MM.1S (cell line): ENCODE results near the gene LRRC38.
A peak's percentile ranks its signal among the peaks of the same experiment; 100 is the strongest.

Source experiments
- DNase-seq: peaks from one replicate; pipeline ENCODE4 v3.0.0-alpha.2; 2015
- H2AFZ ChIP-seq: fragments of 300-600 bp; sonication (generic); 2 replicates; pipeline ENCODE4 v1.6.0; 2016; ENCODE audit warnings: antibody characterized with exemption, low read length
- H3F3A ChIP-seq: fragments of 300-600 bp; sonication (generic); 2 replicates; pipeline ENCODE4 v1.6.1; 2016; ENCODE audit warnings: mild to moderate bottlenecking, antibody characterized with exemption, low read length, moderate library complexity, mixed read lengths; ENCODE audit not compliant: insufficient read depth
- H3K27ac ChIP-seq: fragments of 300-600 bp; sonication (generic); 2 replicates; pipeline ENCODE4 v1.5.1; 2016; ENCODE audit warnings: mild to moderate bottlenecking, low read length
- H3K27me3 ChIP-seq: fragments of 300-600 bp; sonication (generic); replicated peaks from 2 replicates; pipeline ENCODE4 v1.6.0; 2016; ENCODE audit warnings: low read length; ENCODE audit not compliant: insufficient read depth
- H3K36me3 ChIP-seq: fragments of 300-600 bp; sonication (generic); replicated peaks from 2 replicates; pipeline ENCODE4 v1.6.1; 2016; ENCODE audit warnings: mild to moderate bottlenecking, low read length, mixed read lengths; ENCODE audit not compliant: insufficient read depth
- H3K4me1 ChIP-seq: fragments of 300-600 bp; sonication (generic); 2 replicates; pipeline ENCODE4 v1.6.1; 2016; ENCODE audit warnings: low read length, mixed read lengths
- H3K4me2 ChIP-seq: fragments of 300-600 bp; sonication (generic); 2 replicates; pipeline ENCODE4 v1.6.0; 2016; ENCODE audit warnings: low read depth, low read length
- H3K4me3 ChIP-seq: fragments of 300-600 bp; sonication (generic); 2 replicates; pipeline ENCODE4 v1.5.1; 2016; ENCODE audit warnings: low read length, mixed read lengths
- H3K79me2 ChIP-seq: fragments of 300-600 bp; sonication (generic); 2 replicates; pipeline ENCODE4 v1.6.1; 2016; ENCODE audit warnings: mixed run types, low read length, mixed read lengths
- H3K9ac ChIP-seq: fragments of 300-600 bp; sonication (generic); 2 replicates; pipeline ENCODE4 v1.6.1; 2016; ENCODE audit warnings: low read length, mixed read lengths
- H3K9me2 ChIP-seq: fragments of 300-600 bp; sonication (generic); replicated peaks from 2 replicates; pipeline ENCODE4 v1.6.1; 2016; ENCODE audit warnings: mild to moderate bottlenecking, low read length, mixed read lengths; ENCODE audit not compliant: insufficient read depth
- H3K9me3 ChIP-seq: fragments of 300-600 bp; sonication (generic); replicated peaks from 2 replicates; pipeline ENCODE4 v1.6.1; 2016; ENCODE audit warnings: mild to moderate bottlenecking, low read length, mixed read lengths; ENCODE audit not compliant: insufficient read depth
- H4K20me1 ChIP-seq: fragments of 300-600 bp; sonication (generic); 2 replicates; pipeline ENCODE4 v1.6.1; 2016; ENCODE audit warnings: mild to moderate bottlenecking, low read length, moderate library complexity, mixed read lengths; ENCODE audit not compliant: insufficient read depth
- EZH2 ChIP-seq: fragments of 300-600 bp; sonication (generic); optimal IDR thresholded peaks from 2 replicates; pipeline ENCODE3; 2017; ENCODE audit warnings: low read depth, mild to moderate bottlenecking, antibody characterized with exemption, low read length, mixed read lengths
- EZH2phosphoT487 ChIP-seq: fragments of 300-600 bp; sonication (generic); IDR thresholded peaks from 2 replicates; pipeline ENCODE4 v1.6.1; 2018; ENCODE audit warnings: antibody characterized with exemption, low read length
- TF ChIP-seq, protein P1 (sequence below): fragments of 300-600 bp; sonication (generic); IDR thresholded peaks from 2 replicates; pipeline ENCODE4 v1.5.1; 2016; ENCODE audit warnings: antibody characterized with exemption, low read length, mixed read lengths

LRRC38 gene

DNA sequence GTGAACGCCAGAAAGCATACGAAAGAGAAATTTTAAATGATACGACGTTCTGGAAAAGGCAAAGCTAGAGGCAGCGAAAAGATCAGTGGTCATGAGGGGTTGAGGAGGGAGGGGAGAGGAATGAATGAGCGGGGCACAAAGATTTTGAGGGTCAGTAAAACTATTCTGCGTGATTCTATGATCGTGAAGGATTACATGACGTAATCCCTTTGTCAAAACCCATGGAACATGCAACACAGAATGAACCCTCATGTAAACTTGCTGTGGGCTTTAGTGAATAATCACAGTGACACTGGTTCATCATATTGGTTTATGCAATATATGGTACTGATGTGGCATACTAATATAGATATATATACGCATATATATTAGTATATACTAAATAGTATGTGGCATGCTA, 13.0 kb downstream of the LRRC38 start:
- H3K4me1 ChIP-seq, result peaks cover 27% of the 10 kb centered on the region
- no peaks in the 10 kb centered on the region for H3K27me3 ChIP-seq
- H3K4me2 ChIP-seq, result no peak overlapping the region
- H4K20me1 ChIP-seq, result no peaks in the 10 kb centered on the region
- H2AFZ ChIP-seq, result no peak overlapping the region
- H3F3A ChIP-seq, result peaks cover 11% of the 10 kb centered on the region; the same call in 1 of the 2 replicates
- H3K27ac ChIP-seq, result peak overlapping the region; percentile 2; the same call in 1 of the 2 replicates
- no peak overlapping the region for H3K9ac ChIP-seq
- H3K9me2 ChIP-seq, result no peaks in the 10 kb centered on the region
- H3K4me3 ChIP-seq, result no peak overlapping the region
- no peak for TF ChIP-seq EZH2
- TF ChIP-seq, protein P1, sequence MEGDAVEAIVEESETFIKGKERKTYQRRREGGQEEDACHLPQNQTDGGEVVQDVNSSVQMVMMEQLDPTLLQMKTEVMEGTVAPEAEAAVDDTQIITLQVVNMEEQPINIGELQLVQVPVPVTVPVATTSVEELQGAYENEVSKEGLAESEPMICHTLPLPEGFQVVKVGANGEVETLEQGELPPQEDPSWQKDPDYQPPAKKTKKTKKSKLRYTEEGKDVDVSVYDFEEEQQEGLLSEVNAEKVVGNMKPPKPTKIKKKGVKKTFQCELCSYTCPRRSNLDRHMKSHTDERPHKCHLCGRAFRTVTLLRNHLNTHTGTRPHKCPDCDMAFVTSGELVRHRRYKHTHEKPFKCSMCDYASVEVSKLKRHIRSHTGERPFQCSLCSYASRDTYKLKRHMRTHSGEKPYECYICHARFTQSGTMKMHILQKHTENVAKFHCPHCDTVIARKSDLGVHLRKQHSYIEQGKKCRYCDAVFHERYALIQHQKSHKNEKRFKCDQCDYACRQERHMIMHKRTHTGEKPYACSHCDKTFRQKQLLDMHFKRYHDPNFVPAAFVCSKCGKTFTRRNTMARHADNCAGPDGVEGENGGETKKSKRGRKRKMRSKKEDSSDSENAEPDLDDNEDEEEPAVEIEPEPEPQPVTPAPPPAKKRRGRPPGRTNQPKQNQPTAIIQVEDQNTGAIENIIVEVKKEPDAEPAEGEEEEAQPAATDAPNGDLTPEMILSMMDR, result no peak
- TF ChIP-seq EZH2phosphoT487, result no peak
- DNase-seq, result no peak
- no peaks in the 10 kb centered on the region for H3K9me3 ChIP-seq
- H3K36me3 ChIP-seq, result no peaks in the 10 kb centered on the region
- H3K79me2 ChIP-seq, result no peaks in the 10 kb centered on the region

DNA sequence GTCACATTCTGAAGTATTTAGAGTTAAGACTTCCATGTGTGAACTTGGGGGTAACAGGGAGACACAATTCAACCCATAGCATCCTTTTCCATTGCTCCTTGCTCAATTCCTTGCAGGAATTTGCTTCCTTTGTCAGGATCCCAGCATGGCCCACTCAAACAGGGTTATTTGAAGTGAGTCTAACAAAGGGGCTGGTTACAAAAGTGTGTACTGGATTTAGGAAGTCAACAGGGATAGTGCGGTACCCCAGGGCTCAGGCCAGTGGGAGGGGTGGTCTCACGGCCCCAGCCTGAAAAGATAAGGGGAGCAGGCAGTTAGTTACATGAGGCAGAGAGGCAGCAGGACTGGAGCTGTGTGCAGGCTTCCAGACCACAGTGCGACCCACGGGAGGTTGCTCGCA, 14.4 kb downstream of the LRRC38 start:
- Histone ChIP-seq H3K4me2 (peak overlapping the region; percentile 45; the same call in 1 of the 2 replicates), H3K27ac (peak overlapping the region; percentile 77; the same call in 1 of the 2 replicates)
- TF ChIP-seq EZH2phosphoT487, result no peak
- TF ChIP-seq, protein P1, result no peak
- TF ChIP-seq EZH2, result no peak

DNA sequence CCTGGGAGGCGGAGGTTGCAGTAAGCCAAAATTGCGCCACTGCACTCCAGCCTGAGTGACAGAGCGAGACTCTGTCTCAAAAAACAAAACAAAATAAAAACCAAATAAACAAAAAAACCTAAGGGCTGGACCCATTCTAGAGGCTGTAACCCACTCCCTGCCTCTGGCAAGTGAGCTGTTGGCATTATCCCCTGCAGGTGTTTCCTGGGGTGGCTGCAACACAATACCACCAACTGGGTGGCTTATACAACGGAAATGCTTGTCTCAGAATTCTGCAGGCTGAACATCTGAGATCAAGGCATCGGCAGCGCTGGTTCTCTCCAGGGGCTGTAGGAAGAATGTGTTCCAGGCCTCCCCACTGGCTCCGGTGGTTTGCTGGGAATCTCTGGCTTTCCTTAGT, 15.2 kb downstream of the LRRC38 start:
- Histone ChIP-seq H3K4me2 (peak overlapping the region; percentile 45; the same call in 1 of the 2 replicates), H3K4me3 (no peak overlapping the region), H3K79me2 (no peaks in the 10 kb centered on the region), H3K36me3 (no peaks in the 10 kb centered on the region), H3K4me1 (peaks cover 27% of the 10 kb centered on the region), H3K27ac (peak overlapping the region; percentile 77), H3K9me3 (no peaks in the 10 kb centered on the region), H3K27me3 (no peaks in the 10 kb centered on the region), H3K9ac (peak overlapping the region; percentile 26; the same call in 1 of the 2 replicates), H2AFZ (peak overlapping the region; percentile 18; the same call in 1 of the 2 replicates), H4K20me1 (no peaks in the 10 kb centered on the region), H3K9me2 (no peaks in the 10 kb centered on the region), H3F3A (peaks cover 11% of the 10 kb centered on the region; the same call in 1 of the 2 replicates)
- no peak for TF ChIP-seq EZH2phosphoT487
- TF ChIP-seq EZH2, result no peak
- TF ChIP-seq, protein P1, result no peak
- peak; percentile 94 for DNase-seq

More for the DNA sequence above, 14.4 kb downstream of the LRRC38 start:
- no peaks in the 10 kb centered on the region for H3K27me3 ChIP-seq
- H3K4me3 ChIP-seq, result no peak overlapping the region
- H3K4me1 ChIP-seq, result peaks cover 27% of the 10 kb centered on the region
- peaks cover 11% of the 10 kb centered on the region; the same call in 1 of the 2 replicates for H3F3A ChIP-seq
- peak overlapping the region; percentile 27; the same call in 1 of the 2 replicates for H2AFZ ChIP-seq
- H4K20me1 ChIP-seq, result no peaks in the 10 kb centered on the region
- H3K79me2 ChIP-seq, result no peaks in the 10 kb centered on the region
- H3K9ac ChIP-seq, result no peak overlapping the region
- H3K36me3 ChIP-seq, result no peaks in the 10 kb centered on the region
- no peaks in the 10 kb centered on the region for H3K9me2 ChIP-seq
- H3K9me3 ChIP-seq, result no peaks in the 10 kb centered on the region
- no peak for DNase-seq
